ENCODE results near the gene NCKAP5.
A peak's percentile ranks its signal among the peaks of the same experiment; 100 is the strongest.

The NCKAP5 gene

DNA sequence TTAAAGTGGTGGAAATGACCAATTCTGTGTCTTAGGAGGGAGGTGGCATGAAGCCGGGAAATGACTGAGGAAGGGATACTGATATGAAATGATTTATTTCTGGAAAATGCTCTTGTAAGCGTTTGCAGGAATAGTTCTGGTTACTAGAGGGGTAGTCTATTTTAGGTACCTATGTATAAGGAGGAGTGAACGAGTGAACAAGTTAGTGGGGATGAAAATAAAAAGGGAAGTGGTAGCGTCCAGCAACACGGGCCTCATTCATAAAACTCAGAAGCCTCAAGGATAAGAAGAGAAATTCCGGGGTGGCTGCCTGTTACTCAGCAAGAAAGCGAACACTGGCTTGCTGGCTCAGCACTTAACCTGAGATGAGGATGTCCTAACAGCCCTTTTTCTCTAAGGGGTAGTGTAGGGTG is 303.3 kb downstream of the NCKAP5 start:
- Histone ChIP-seq H3K4me3 (ENCODE audit: low read depth, low read length) (no peak overlapping the region), H3K27ac (peak overlapping the region; percentile 44), H3K36me3 (replicated peaks) (no peaks in the 10 kb centered on the region), H3K27me3 (replicated peaks) (no peaks in the 10 kb centered on the region)
- no peak for DNase-seq
- TF ChIP-seq, protein P1, sequence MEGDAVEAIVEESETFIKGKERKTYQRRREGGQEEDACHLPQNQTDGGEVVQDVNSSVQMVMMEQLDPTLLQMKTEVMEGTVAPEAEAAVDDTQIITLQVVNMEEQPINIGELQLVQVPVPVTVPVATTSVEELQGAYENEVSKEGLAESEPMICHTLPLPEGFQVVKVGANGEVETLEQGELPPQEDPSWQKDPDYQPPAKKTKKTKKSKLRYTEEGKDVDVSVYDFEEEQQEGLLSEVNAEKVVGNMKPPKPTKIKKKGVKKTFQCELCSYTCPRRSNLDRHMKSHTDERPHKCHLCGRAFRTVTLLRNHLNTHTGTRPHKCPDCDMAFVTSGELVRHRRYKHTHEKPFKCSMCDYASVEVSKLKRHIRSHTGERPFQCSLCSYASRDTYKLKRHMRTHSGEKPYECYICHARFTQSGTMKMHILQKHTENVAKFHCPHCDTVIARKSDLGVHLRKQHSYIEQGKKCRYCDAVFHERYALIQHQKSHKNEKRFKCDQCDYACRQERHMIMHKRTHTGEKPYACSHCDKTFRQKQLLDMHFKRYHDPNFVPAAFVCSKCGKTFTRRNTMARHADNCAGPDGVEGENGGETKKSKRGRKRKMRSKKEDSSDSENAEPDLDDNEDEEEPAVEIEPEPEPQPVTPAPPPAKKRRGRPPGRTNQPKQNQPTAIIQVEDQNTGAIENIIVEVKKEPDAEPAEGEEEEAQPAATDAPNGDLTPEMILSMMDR (IDR thresholded peaks at IDR 0.05; ENCODE audit: low read depth, low read length, missing control alignments) = no peak
- in situ Hi-C loops (cut with HindIII; ENCODE audit: low pct_ligation_motif_present, low sequenced_read_pairs) = no loop called here

DNA sequence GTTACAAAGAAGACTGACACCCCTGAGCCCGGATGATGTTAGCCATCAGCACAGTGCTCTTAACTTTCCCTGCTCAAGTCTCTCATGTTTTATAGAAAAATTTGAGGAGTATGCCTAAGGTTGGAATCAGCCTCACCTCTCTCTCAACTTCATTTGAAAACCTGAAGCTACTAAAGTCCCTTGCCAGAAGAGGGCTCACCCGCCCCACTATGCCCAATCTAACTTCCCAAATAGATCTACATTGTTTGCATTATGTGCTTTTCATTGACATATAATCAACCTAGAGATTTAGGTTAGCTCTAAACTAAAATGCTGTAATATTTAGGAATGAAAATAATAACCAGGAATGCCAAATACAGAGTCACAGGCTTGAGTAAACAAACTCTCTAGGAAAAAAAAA is 305.4 kb downstream of the NCKAP5 start:
- TF ChIP-seq, protein P1 (IDR thresholded peaks at IDR 0.05; ENCODE audit: low read depth, low read length, missing control alignments) = peak; percentile 64
- Histone ChIP-seq H3K27me3 (replicated peaks) (no peaks in the 10 kb centered on the region), H3K4me3 (ENCODE audit: low read depth, low read length) (no peak overlapping the region), H3K27ac (no peak overlapping the region), H3K36me3 (replicated peaks) (no peaks in the 10 kb centered on the region)
- no peak for DNase-seq
- in situ Hi-C loops (cut with HindIII; ENCODE audit: low pct_ligation_motif_present, low sequenced_read_pairs) = no loop called here

DNA sequence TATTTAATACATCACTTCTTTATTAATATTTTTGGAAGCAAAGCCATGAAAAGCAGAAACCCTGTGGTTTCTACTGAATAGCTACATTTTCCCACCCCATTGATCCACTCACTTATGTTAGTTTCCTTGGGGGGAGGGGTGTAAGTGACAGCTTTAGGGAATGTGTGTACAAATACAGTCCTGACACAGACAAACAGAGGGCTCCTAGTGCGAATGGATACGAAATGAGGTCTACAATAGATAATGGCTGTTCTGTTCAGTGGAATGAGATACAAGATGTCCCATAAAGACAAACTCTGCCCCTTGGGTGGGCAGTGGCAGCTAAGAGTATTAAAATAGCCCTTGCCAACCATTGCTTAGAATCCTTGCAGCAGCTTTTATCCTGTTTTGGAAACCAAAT is 312.9 kb downstream of the NCKAP5 start:
- TF ChIP-seq, protein P1 (IDR thresholded peaks at IDR 0.05; ENCODE audit: low read depth, low read length, missing control alignments) = no peak
- H3K27ac ChIP-seq = no peak overlapping the region
- H3K4me3 ChIP-seq (ENCODE audit: low read depth, low read length) = no peak overlapping the region
- H3K27me3 ChIP-seq (replicated peaks) = no peaks in the 10 kb centered on the region
- no peak for DNase-seq
- H3K36me3 ChIP-seq (replicated peaks) = no peaks in the 10 kb centered on the region
- in situ Hi-C loops (cut with HindIII; ENCODE audit: low pct_ligation_motif_present, low sequenced_read_pairs) = no loop called here

DNA sequence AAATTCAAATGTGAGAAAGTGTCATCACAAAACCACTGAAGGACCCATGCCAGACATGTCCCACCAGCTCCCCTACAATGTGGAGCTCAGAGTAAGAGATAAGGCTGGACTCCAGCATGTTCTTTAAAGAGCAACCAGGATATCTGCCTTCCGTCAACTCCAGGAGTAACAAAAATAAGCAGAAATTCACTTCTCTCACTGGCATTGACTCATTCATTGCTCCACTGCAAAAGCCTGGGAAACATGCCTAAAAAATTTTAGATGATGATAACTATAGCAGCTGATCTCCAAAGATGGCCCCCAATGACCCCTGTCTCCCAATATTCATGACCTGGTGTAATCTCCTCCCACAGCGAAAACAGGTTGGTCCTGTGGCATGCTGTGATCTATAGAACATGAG is 314.5 kb downstream of the NCKAP5 start:
- Histone ChIP-seq H3K27me3 (replicated peaks) (no peaks in the 10 kb centered on the region), H3K4me3 (ENCODE audit: low read depth, low read length) (no peak overlapping the region), H3K27ac (no peak overlapping the region), H3K36me3 (replicated peaks) (no peaks in the 10 kb centered on the region)
- in situ Hi-C loops (cut with HindIII; ENCODE audit: low pct_ligation_motif_present, low sequenced_read_pairs) = no loop called here
- peak; percentile 36 for DNase-seq
- TF ChIP-seq, protein P1 (IDR thresholded peaks at IDR 0.05; ENCODE audit: low read depth, low read length, missing control alignments) = no peak

DNA sequence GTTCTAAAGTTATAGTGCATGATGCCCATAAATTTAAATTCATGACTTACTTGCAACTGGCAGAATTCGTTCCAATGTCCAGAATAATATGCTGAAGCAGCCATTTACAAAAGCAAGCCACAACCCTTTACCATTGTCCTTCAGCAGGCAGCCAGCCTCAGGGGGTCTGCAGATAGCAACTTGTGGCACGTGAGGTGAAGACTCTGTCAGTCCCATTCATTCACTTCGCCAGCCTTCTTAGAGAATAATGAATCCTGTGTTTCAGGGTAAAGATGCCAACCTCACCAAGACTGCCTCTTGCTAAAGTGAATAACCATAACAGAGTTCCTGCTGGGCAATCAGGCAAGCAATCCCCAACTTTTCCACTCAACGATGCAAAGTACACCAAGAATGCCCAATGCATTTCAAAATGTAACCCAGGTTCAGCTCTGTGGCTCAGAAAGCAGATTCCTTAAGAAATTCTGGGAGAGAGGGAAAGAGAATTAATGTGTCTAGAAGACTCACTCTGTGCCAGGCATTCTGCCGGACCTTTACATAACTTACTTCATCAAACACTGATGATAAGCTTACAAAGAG is 315.4 kb downstream of the NCKAP5 start:
- no peaks in the 10 kb centered on the region for H3K36me3 ChIP-seq (replicated peaks)
- in situ Hi-C loops (cut with HindIII; ENCODE audit: low pct_ligation_motif_present, low sequenced_read_pairs) = no loop called here
- TF ChIP-seq, protein P1 (IDR thresholded peaks at IDR 0.05; ENCODE audit: low read depth, low read length, missing control alignments) = no peak

DNA sequence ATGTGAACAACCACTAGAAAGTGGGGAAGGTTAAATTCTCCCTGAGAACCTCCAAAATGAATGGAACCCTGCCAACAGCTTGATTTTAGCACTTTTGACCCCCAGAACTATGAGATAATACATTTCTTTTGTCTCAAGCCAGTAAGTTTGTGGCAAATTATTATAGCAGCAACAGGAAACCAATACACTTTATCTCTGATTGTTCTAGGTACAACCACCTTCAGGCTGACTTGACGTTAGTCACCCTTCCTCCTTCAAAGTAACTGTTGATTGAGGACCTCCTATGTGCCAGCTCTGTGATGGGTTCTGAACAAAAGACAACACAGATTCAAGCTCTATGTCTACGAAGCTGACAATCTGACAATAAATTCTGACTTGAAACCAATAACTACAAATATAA is 318.9 kb downstream of the NCKAP5 start:
- Histone ChIP-seq H3K27ac (no peak overlapping the region), H3K4me3 (ENCODE audit: low read depth, low read length) (no peak overlapping the region), H3K36me3 (replicated peaks) (no peaks in the 10 kb centered on the region), H3K27me3 (replicated peaks) (no peaks in the 10 kb centered on the region)
- in situ Hi-C loops (cut with HindIII; ENCODE audit: low pct_ligation_motif_present, low sequenced_read_pairs) = no loop called here
- no peak for DNase-seq
- TF ChIP-seq, protein P1 (IDR thresholded peaks at IDR 0.05; ENCODE audit: low read depth, low read length, missing control alignments) = no peak

More for the DNA sequence above, 315.4 kb downstream of the NCKAP5 start:
- no peaks in the 10 kb centered on the region for H3K27me3 ChIP-seq (replicated peaks)
- no peak for DNase-seq
- H3K4me3 ChIP-seq (ENCODE audit: low read depth, low read length) = no peak overlapping the region
- no peak overlapping the region for H3K27ac ChIP-seq

Measured in brain microvascular endothelial cell (primary cell).